ENCODE data around the gene ECSIT. TPM values are rescaled to one million over a fixed set of nuclear protein-coding genes. Genes with fewer than 3 reads are reported as not detected.

ECSIT gene
- total and polyA plus RNA-seq, 2 experiments from 2014 or later: 36.6 to 66.5 TPM

- Mint-ChIP-seq H3K9me3 (no peaks in the 10 kb centered on the region; the same call in 2 of the 3 replicates), H3K4me3 (no peak overlapping the region)
Measured at GRCh38 chr19:11507370-11508078, 21.4 kb downstream of the ECSIT start.

GRCh38 chr19:11506967-11507366 is 22.0 kb downstream of the ECSIT start:
- Histone ChIP-seq H3K4me2 (no peak overlapping the region), H3K9me2 (ENCODE audit: insufficient read depth) (no peaks in the 10 kb centered on the region), H3K4me3 (no peak overlapping the region), H2AFZ (no peak overlapping the region), H3K27ac (ENCODE audit: low read depth) (0 out of 2 replicates have a peak overlapping the region, but pooled peaks have one; percentile 14), H3K4me1 (ENCODE audit: insufficient read depth) (peaks cover 6% of the 10 kb centered on the region), H3K79me2 (replicated peaks; ENCODE audit: insufficient read depth) (0 out of 2 replicates have a peak, but pooled peaks cover 6% of the 10 kb centered on the region), H3K36me3 (ENCODE audit: insufficient read depth) (no peaks in the 10 kb centered on the region), H3K27me3 (ENCODE audit: insufficient read depth) (no peaks in the 10 kb centered on the region), H4K20me1 (replicated peaks; ENCODE audit: insufficient read depth) (0 out of 2 replicates have a peak, but pooled peaks cover 4% of the 10 kb centered on the region), H3F3A (replicated peaks; ENCODE audit: low read depth) (no peaks in the 10 kb centered on the region)
- DNase-seq (ENCODE audit: low spot score) (no peak), ATAC-seq (no peak)
- peaks cover 5% of the 10 kb centered on the region; the same call in 2 of the 3 replicates for H3K36me3 Mint-ChIP-seq (ENCODE audit: low read depth)
- no peaks in the 10 kb centered on the region for H3K9me3 Mint-ChIP-seq
- TF ChIP-seq CTCF (conservative IDR thresholded peaks at IDR 0.05; ENCODE audit: low read depth in 2 of 2) (no peak), STAT1 (IDR thresholded peaks at IDR 0.05; ENCODE audit: unreplicated experiment) (no peak), REST (IDR thresholded peaks at IDR 0.05; ENCODE audit: unreplicated experiment) (no peak), POLR2AphosphoS5 (IDR thresholded peaks at IDR 0.05; ENCODE audit: low read depth) (no peak), EZH2phosphoT487 (IDR thresholded peaks at IDR 0.05; ENCODE audit: unreplicated experiment) (no peak), ZNF331 (CRISPR knock-in tag; IDR thresholded peaks at IDR 0.05; ENCODE audit: low read depth) (no peak), ZNF114 (CRISPR knock-in tag; IDR thresholded peaks at IDR 0.05) (no peak), EZH2 (IDR thresholded peaks at IDR 0.05; ENCODE audit: low read depth, unreplicated experiment) (no peak)
- peak overlapping the region; percentile 44; the same call in 1 of the 2 replicates for H3K27ac Mint-ChIP-seq
- peak overlapping the region; percentile 44; the same call in 2 of the 3 replicates for H3K4me3 Mint-ChIP-seq
- peaks cover 8% of the 10 kb centered on the region; the same call in 2 of the 3 replicates for H3K4me1 Mint-ChIP-seq
- H3K27me3 Mint-ChIP-seq (ENCODE audit: insufficient read depth, low read depth, poor library complexity): peaks cover 18% of the 10 kb centered on the region

More at GRCh38 chr19:11507370-11508078, 21.4 kb downstream of the ECSIT start:
- H3F3A ChIP-seq (replicated peaks; ENCODE audit: low read depth): no peaks in the 10 kb centered on the region
- H3K36me3 Mint-ChIP-seq (ENCODE audit: low read depth): peaks cover 8% of the 10 kb centered on the region
- H3K27ac ChIP-seq (ENCODE audit: low read depth): no peak overlapping the region
- TF ChIP-seq ZNF331 (CRISPR knock-in tag; IDR thresholded peaks at IDR 0.05; ENCODE audit: low read depth) (no peak), REST (IDR thresholded peaks at IDR 0.05; ENCODE audit: unreplicated experiment) (no peak), EZH2 (IDR thresholded peaks at IDR 0.05; ENCODE audit: low read depth, unreplicated experiment) (no peak)
- H3K4me1 ChIP-seq (ENCODE audit: insufficient read depth): peaks cover 6% of the 10 kb centered on the region
- 0 out of 2 replicates have a peak, but pooled peaks cover 4% of the 10 kb centered on the region for H4K20me1 ChIP-seq (replicated peaks; ENCODE audit: insufficient read depth)
- DNase-seq (ENCODE audit: low spot score): no peak
- no peaks in the 10 kb centered on the region for H3K36me3 ChIP-seq (ENCODE audit: insufficient read depth)
- 0 out of 2 replicates have a peak, but pooled peaks cover 6% of the 10 kb centered on the region for H3K79me2 ChIP-seq (replicated peaks; ENCODE audit: insufficient read depth)
- H3K9me2 ChIP-seq (ENCODE audit: insufficient read depth): no peaks in the 10 kb centered on the region
- H3K27me3 ChIP-seq (ENCODE audit: insufficient read depth): no peaks in the 10 kb centered on the region
- peaks cover 18% of the 10 kb centered on the region for H3K27me3 Mint-ChIP-seq (ENCODE audit: insufficient read depth, low read depth, poor library complexity)
- no peak overlapping the region for H2AFZ ChIP-seq
- no peak overlapping the region for H3K4me2 ChIP-seq
- ATAC-seq: no peak
- peaks cover 8% of the 10 kb centered on the region; the same call in 2 of the 3 replicates for H3K4me1 Mint-ChIP-seq
- no peak overlapping the region for H3K4me3 ChIP-seq
- peak overlapping the region; percentile 44; the same call in 1 of the 2 replicates for H3K27ac Mint-ChIP-seq

Measured in GM23338 (cell line).